ENCODE results near the gene IL17RA.

IL17RA gene

GRCh38 chr22:17135153-17135760 lies 50.5 kb downstream of the IL17RA start:
- Histone ChIP-seq H4K20me1 (ENCODE audit: insufficient read depth, low read length) (no peaks in the 10 kb centered on the region), H3K79me2 (ENCODE audit: insufficient read depth, low read length) (no peaks in the 10 kb centered on the region), H3K4me2 (ENCODE audit: insufficient read depth, low read length) (no peak overlapping the region), H3K27ac (ENCODE audit: low read length) (no peak overlapping the region), H3K9me3 (ENCODE audit: insufficient read depth, low read length, severe bottlenecking) (no peaks in the 10 kb centered on the region), H3K4me1 (ENCODE audit: insufficient read depth, low read length) (no peaks in the 10 kb centered on the region), H3K9ac (ENCODE audit: low read depth, low read length) (no peak overlapping the region), H3K36me3 (ENCODE audit: insufficient read depth, low read length) (no peaks in the 10 kb centered on the region), H3K4me3 (ENCODE audit: low read depth in 1 of 2, low read length in 2 of 2) (no peak overlapping the region), H2AFZ (ENCODE audit: low read depth, low read length) (no peak overlapping the region), H3K27me3 (ENCODE audit: insufficient read depth, low read length, poor library complexity) (peaks cover under 1% of the 10 kb centered on the region)
- TF ChIP-seq EZH2 (IDR thresholded peaks at IDR 0.05; ENCODE audit: borderline replicate concordance, low read depth, low read length, severe bottlenecking), result no peak
- no peak for TF ChIP-seq CTCF (IDR thresholded peaks at IDR 0.05; ENCODE audit: borderline replicate concordance, extremely low read depth, low read length, poor library complexity, severe bottlenecking)
- no peak for DNase-seq
- no peak for ATAC-seq (ENCODE audit: insufficient read depth, low read depth)

GRCh38 chr22:17137170-17137569 lies 52.4 kb downstream of the IL17RA start:
- DNase-seq (no peak), ATAC-seq (ENCODE audit: insufficient read depth, low read depth) (no peak)
- Histone ChIP-seq H3K4me2 (ENCODE audit: insufficient read depth, low read length) (no peak overlapping the region), H3K9ac (ENCODE audit: low read depth, low read length) (no peak overlapping the region), H3K36me3 (ENCODE audit: insufficient read depth, low read length) (no peaks in the 10 kb centered on the region), H3K79me2 (ENCODE audit: insufficient read depth, low read length) (no peaks in the 10 kb centered on the region), H2AFZ (ENCODE audit: low read depth, low read length) (no peak overlapping the region), H3K27ac (ENCODE audit: low read length) (no peak overlapping the region), H3K27me3 (ENCODE audit: insufficient read depth, low read length, poor library complexity) (no peaks in the 10 kb centered on the region), H3K4me1 (ENCODE audit: insufficient read depth, low read length) (no peaks in the 10 kb centered on the region), H3K9me3 (ENCODE audit: insufficient read depth, low read length, severe bottlenecking) (no peaks in the 10 kb centered on the region), H3K4me3 (ENCODE audit: low read depth in 1 of 2, low read length in 2 of 2) (no peak overlapping the region), H4K20me1 (ENCODE audit: insufficient read depth, low read length) (no peaks in the 10 kb centered on the region)
- TF ChIP-seq EZH2 (IDR thresholded peaks at IDR 0.05; ENCODE audit: borderline replicate concordance, low read depth, low read length, severe bottlenecking), result no peak
- TF ChIP-seq CTCF (IDR thresholded peaks at IDR 0.05; ENCODE audit: borderline replicate concordance, extremely low read depth, low read length, poor library complexity, severe bottlenecking), result no peak

GRCh38 chr22:17137861-17138425 lies 53.1 kb downstream of the IL17RA start:
- H3K9ac ChIP-seq (ENCODE audit: low read depth, low read length), result no peak overlapping the region
- no peak overlapping the region for H3K4me3 ChIP-seq (ENCODE audit: low read depth in 1 of 2, low read length in 2 of 2)
- no peaks in the 10 kb centered on the region for H3K9me3 ChIP-seq (ENCODE audit: insufficient read depth, low read length, severe bottlenecking)
- H3K36me3 ChIP-seq (ENCODE audit: insufficient read depth, low read length), result no peaks in the 10 kb centered on the region
- no peak overlapping the region for H3K27ac ChIP-seq (ENCODE audit: low read length)
- no peak overlapping the region for H3K4me2 ChIP-seq (ENCODE audit: insufficient read depth, low read length)
- no peaks in the 10 kb centered on the region for H3K79me2 ChIP-seq (ENCODE audit: insufficient read depth, low read length)
- ATAC-seq (ENCODE audit: insufficient read depth, low read depth) (no peak), DNase-seq (no peak)
- no peak for TF ChIP-seq EZH2 (IDR thresholded peaks at IDR 0.05; ENCODE audit: borderline replicate concordance, low read depth, low read length, severe bottlenecking)
- no peak for TF ChIP-seq CTCF (IDR thresholded peaks at IDR 0.05; ENCODE audit: borderline replicate concordance, extremely low read depth, low read length, poor library complexity, severe bottlenecking)
- no peaks in the 10 kb centered on the region for H3K4me1 ChIP-seq (ENCODE audit: insufficient read depth, low read length)
- no peaks in the 10 kb centered on the region for H3K27me3 ChIP-seq (ENCODE audit: insufficient read depth, low read length, poor library complexity)
- H2AFZ ChIP-seq (ENCODE audit: low read depth, low read length), result no peak overlapping the region
- no peaks in the 10 kb centered on the region; the same call in 1 of the 2 replicates for H4K20me1 ChIP-seq (ENCODE audit: insufficient read depth, low read length)

All from DND-41 (cell line).